ENCODE results near the gene GDNF.

GRCh38 chr5:37777432-37778130, 62.3 kb downstream of the GDNF start:
- TF ChIP-seq HDGF (IDR thresholded peaks at IDR 0.05; ENCODE audit: borderline replicate concordance), result no peak
- no peak for TF ChIP-seq FOXM1 (IDR thresholded peaks at IDR 0.05; ENCODE audit: borderline replicate concordance)
- no peak for TF ChIP-seq PKNOX1 (IDR thresholded peaks at IDR 0.05)
